Measurements from ENCODE around the gene CDK18. TPM values are rescaled to one million over a fixed set of nuclear protein-coding genes. Genes with fewer than 3 reads are reported as not detected.
A peak's percentile ranks its signal among the peaks of the same experiment; 100 is the strongest.

CDK18 gene
- polyA plus RNA-seq, 1 donor (not counting 4 experiments of a cell fraction or from before 2014, with no cell fraction given), result 10.9 TPM

- TF ChIP-seq EZH2 (IDR thresholded peaks at IDR 0.05; ENCODE audit: low read length), result no peak
- TF ChIP-seq CTCF (optimal IDR thresholded peaks at IDR 0.05 in 1 of 3, IDR thresholded peaks at IDR 0.05 in 1 of 3, conservative IDR thresholded peaks at IDR 0.05 in 1 of 3; ENCODE audit: extremely low read depth in 1 of 3, insufficient read depth in 2 of 3, low read length in 3 of 3), result no peak
- no peaks in the 10 kb centered on the region for H3K27me3 ChIP-seq (ENCODE audit: control insufficient read depth, extremely low read depth, insufficient read depth, low read length)
- H3K4me2 ChIP-seq (ENCODE audit: control insufficient read depth, extremely low read depth, insufficient read depth, low read depth, low read length), result peak overlapping the region; percentile 45
- H3K9me3 ChIP-seq (ENCODE audit: control insufficient read depth, low read depth, low read length), result no peaks in the 10 kb centered on the region
- dilution Hi-C loops (cut with MboI; ENCODE audit: extremely low pct_ligation_motif_present, low sequenced_read_pairs), result no loop called here
- no peaks in the 10 kb centered on the region for H3K9me1 ChIP-seq (ENCODE audit: control insufficient read depth, extremely low read depth, insufficient read depth, low read length)
- peak overlapping the region in 1 of 3 experiments; percentile 8 for H3K4me3 ChIP-seq (ENCODE audit: control insufficient read depth in 2 of 3, extremely low read depth in 1 of 3, insufficient read depth in 2 of 3, low read depth in 1 of 3, low read length in 3 of 3)
- FAIRE-seq, result peak; percentile 85
- no peaks in the 10 kb centered on the region for H3K79me2 ChIP-seq (ENCODE audit: control insufficient read depth, insufficient read depth, low read length)
- H3K27ac ChIP-seq (ENCODE audit: control insufficient read depth, insufficient read depth, low read length), result peak overlapping the region; percentile 5
- DNase-seq (ENCODE audit: low read depth, low spot score), result peak; percentile 28
- H3K9ac ChIP-seq (ENCODE audit: control insufficient read depth, extremely low read depth, insufficient read depth, low read length), result peak overlapping the region; percentile 49
- H3K36me3 ChIP-seq (ENCODE audit: control insufficient read depth in 2 of 2, extremely low read depth in 1 of 2, insufficient read depth in 2 of 2, low read length in 2 of 2), result no peaks in the 10 kb centered on the region
- peak overlapping the region; percentile 12 for H2AFZ ChIP-seq (ENCODE audit: control insufficient read depth, low read length)
- no peaks in the 10 kb centered on the region for H4K20me1 ChIP-seq (ENCODE audit: control insufficient read depth, extremely low read depth, insufficient read depth, low read length)
- H3K4me1 ChIP-seq (ENCODE audit: control insufficient read depth, extremely low read depth, insufficient read depth, low read length), result peaks cover 9% of the 10 kb centered on the region
Observed at GRCh38 chr1:205543351-205544301, 39.2 kb downstream of the CDK18 start.

GRCh38 chr1:205545001-205545919 is 40.8 kb downstream of the CDK18 start:
- H4K20me1 ChIP-seq (ENCODE audit: control insufficient read depth, extremely low read depth, insufficient read depth, low read length), result no peaks in the 10 kb centered on the region
- no peak overlapping the region for H2AFZ ChIP-seq (ENCODE audit: control insufficient read depth, low read length)
- no peak overlapping the region for H3K4me2 ChIP-seq (ENCODE audit: control insufficient read depth, extremely low read depth, insufficient read depth, low read depth, low read length)
- H3K4me3 ChIP-seq (ENCODE audit: control insufficient read depth in 2 of 3, extremely low read depth in 1 of 3, insufficient read depth in 2 of 3, low read depth in 1 of 3, low read length in 3 of 3), result no peak overlapping the region
- H3K9me1 ChIP-seq (ENCODE audit: control insufficient read depth, extremely low read depth, insufficient read depth, low read length), result no peaks in the 10 kb centered on the region
- FAIRE-seq, result no peak
- H3K79me2 ChIP-seq (ENCODE audit: control insufficient read depth, insufficient read depth, low read length), result no peaks in the 10 kb centered on the region
- H3K9me3 ChIP-seq (ENCODE audit: control insufficient read depth, low read depth, low read length), result no peaks in the 10 kb centered on the region
- dilution Hi-C loops (cut with MboI; ENCODE audit: extremely low pct_ligation_motif_present, low sequenced_read_pairs), result no loop called here
- H3K27ac ChIP-seq (ENCODE audit: control insufficient read depth, insufficient read depth, low read length), result no peak overlapping the region
- H3K4me1 ChIP-seq (ENCODE audit: control insufficient read depth, extremely low read depth, insufficient read depth, low read length), result peaks cover 9% of the 10 kb centered on the region
- H3K36me3 ChIP-seq (ENCODE audit: control insufficient read depth in 2 of 2, extremely low read depth in 1 of 2, insufficient read depth in 2 of 2, low read length in 2 of 2), result no peaks in the 10 kb centered on the region
- DNase-seq (ENCODE audit: low read depth, low spot score), result no peak
- no peak for TF ChIP-seq EZH2 (IDR thresholded peaks at IDR 0.05; ENCODE audit: low read length)
- TF ChIP-seq CTCF (optimal IDR thresholded peaks at IDR 0.05 in 1 of 3, IDR thresholded peaks at IDR 0.05 in 1 of 3, conservative IDR thresholded peaks at IDR 0.05 in 1 of 3; ENCODE audit: extremely low read depth in 1 of 3, insufficient read depth in 2 of 3, low read length in 3 of 3), result no peak
- no peaks in the 10 kb centered on the region for H3K27me3 ChIP-seq (ENCODE audit: control insufficient read depth, extremely low read depth, insufficient read depth, low read length)
- H3K9ac ChIP-seq (ENCODE audit: control insufficient read depth, extremely low read depth, insufficient read depth, low read length), result no peak overlapping the region

Data from keratinocyte (primary cell).